GM12878 (cell line): Measurements from ENCODE around the gene GEMIN7. TPM values are rescaled to one million over a fixed set of nuclear protein-coding genes. Genes with fewer than 3 reads are reported as not detected.

Source experiments
- ATAC-seq: fragments of 200-7000 bp; cut with Tn5 transposase; 3 replicates; pipeline ENCODE4 v1.9.1; 2020; ENCODE audit warnings: mild to moderate bottlenecking, moderate library complexity
- Bru-seq: library from RNA; stranded (reverse); fragments of 400-500 nt; gene quantifications from one replicate; lab custom pipeline; 2021; lab: Mats Ljungman, UMichigan
- BruChase-seq, 2 experiments: library from RNA; stranded (reverse); fragments of 400-500 nt; gene quantifications; one replicate each; lab custom pipeline; 2021; lab: Mats Ljungman, UMichigan
- BruUV-seq: library from RNA; stranded (reverse); fragments of 400-500 nt; replicated peaks from 2 replicates; lab custom pipeline; 2021; lab: Mats Ljungman, UMichigan
- CTCF ChIA-PET: fragments of 300-600 bp; sonication (Branson Sonifier 250); formaldehyde crosslinking; extraction: SDS; loops from one replicate; lab custom pipeline; 2021; ENCODE audit warnings: inconsistent platforms; lab: Yijun Ruan, JAX
- POLR2A ChIA-PET: fragments of 350-600 bp; formaldehyde crosslinking; extraction: SDS; loops from one replicate; lab custom pipeline; 2021; ENCODE audit warnings: inconsistent platforms; lab: Charles Lee
- RAD21 ChIA-PET: fragments of 300-600 bp; sonication (Branson Sonifier 250); formaldehyde crosslinking; loops from one replicate; lab custom pipeline; 2023; ENCODE audit warnings: antibody characterized with exemption; ENCODE audit not compliant: unreplicated experiment; lab: Charles Lee
- SMC1A ChIA-PET: fragments of 300-600 bp; sonication (Branson Sonifier 250); formaldehyde crosslinking; loops from one replicate; lab custom pipeline; 2023; ENCODE audit not compliant: unreplicated experiment, uncharacterized antibody; lab: Charles Lee
- DNase-seq: peaks from one replicate; pipeline ENCODE4 v3.0.0-alpha.2; 2011; ENCODE audit warnings: low read depth, low spot score
- FAIRE-seq: peaks from 3 replicates; lab custom pipeline; 2011; peaks lifted over from hg19 to GRCh38; lab: Jason Lieb, UNC
- H2AFZ ChIP-seq: 2 replicates; pipeline ENCODE4 v1.6.0; 2011; ENCODE audit warnings: low read depth, low read length, control low read depth; ENCODE audit not compliant: control insufficient read depth
- H3K27ac ChIP-seq: 2 replicates; pipeline ENCODE4 v1.5.1; 2011; ENCODE audit warnings: control low read depth; ENCODE audit not compliant: control insufficient read depth, insufficient read depth
- H3K27me3 ChIP-seq, 2 experiments: replicated peaks in 1 of 2; 2 replicates each; pipeline versions ENCODE4 v1.6.0 to v1.6.1; 2011; ENCODE audit warnings: low read length in 1 of 2; ENCODE audit not compliant: control insufficient read depth in 2 of 2, insufficient read depth in 2 of 2
- H3K36me3 ChIP-seq, 2 experiments: 2 replicates each; pipeline ENCODE4 v1.5.1; 2011; ENCODE audit warnings: low read length in 1 of 2; ENCODE audit not compliant: control insufficient read depth in 2 of 2, insufficient read depth in 2 of 2
- H3K4me1 ChIP-seq: 2 replicates; pipeline ENCODE4 v1.6.1; 2011; ENCODE audit warnings: mild to moderate bottlenecking, low read length, moderate library complexity, mixed read lengths; ENCODE audit not compliant: control insufficient read depth, insufficient read depth
- H3K4me2 ChIP-seq: 2 replicates; pipeline ENCODE4 v1.6.0; 2011; ENCODE audit warnings: control low read depth; ENCODE audit not compliant: control insufficient read depth, insufficient read depth
- H3K4me3 ChIP-seq: fragments of 200-600 bp; sonication (generic); 2 replicates; pipeline ENCODE4 v1.5.1; 2016
- H3K79me2 ChIP-seq: 2 replicates; pipeline ENCODE4 v1.6.0; 2011; ENCODE audit warnings: low read length; ENCODE audit not compliant: control insufficient read depth, insufficient read depth
- H3K9ac ChIP-seq: 2 replicates; pipeline ENCODE4 v1.8.0; 2011; ENCODE audit warnings: low read length, control low read depth, mixed read lengths; ENCODE audit not compliant: control insufficient read depth, insufficient read depth
- H3K9me3 ChIP-seq: replicated peaks from 3 replicates; pipeline ENCODE4 v1.5.1; 2011; ENCODE audit warnings: mild to moderate bottlenecking, low read length; ENCODE audit not compliant: control insufficient read depth, insufficient read depth
- H4K20me1 ChIP-seq: 2 replicates; pipeline ENCODE4 v1.6.0; 2011; ENCODE audit not compliant: control insufficient read depth, insufficient read depth
- ELK1 ChIP-seq: IDR thresholded peaks from 2 replicates; pipeline ENCODE4 v1.6.1; 2012; ENCODE audit warnings: low read depth, low read length, improper control_type of control experiment
- NBN ChIP-seq: fragments of 450-650 bp; IDR thresholded peaks from 2 replicates; pipeline ENCODE4 v1.6.1; 2016
- NR2C1 ChIP-seq: fragments of 450-650 bp; IDR thresholded peaks from 2 replicates; pipeline ENCODE4 v1.6.1; 2017; ENCODE audit warnings: antibody characterized with exemption, mild to moderate bottlenecking, moderate library complexity
- NR2F1 ChIP-seq: fragments of 450-650 bp; conservative IDR thresholded peaks from 2 replicates; pipeline ENCODE4 v1.6.1; 2017; ENCODE audit warnings: mild to moderate bottlenecking
- NRF1 ChIP-seq: conservative IDR thresholded peaks from 2 replicates; pipeline ENCODE4 v1.6.1; 2011; ENCODE audit warnings: mild to moderate bottlenecking, low read depth, low read length, improper control_type of control experiment
- POLR2AphosphoS2 ChIP-seq: IDR thresholded peaks from 2 replicates; pipeline ENCODE4 v1.6.1; 2011; ENCODE audit warnings: low read depth, mild to moderate bottlenecking, low read length, improper control_type of control experiment, moderate library complexity
- SPI1 ChIP-seq: IDR thresholded peaks from 2 replicates; pipeline ENCODE4 v1.6.1; 2011; ENCODE audit warnings: low read depth, mild to moderate bottlenecking, low read length, moderate library complexity, borderline replicate concordance; ENCODE audit not compliant: insufficient read depth
- SREBF1 ChIP-seq: IDR thresholded peaks from 2 replicates; pipeline ENCODE4 v1.6.1; 2012; ENCODE audit warnings: mild to moderate bottlenecking, low read length
- SUPT20H ChIP-seq: IDR thresholded peaks from 2 replicates; pipeline ENCODE4 v1.6.1; 2011; ENCODE audit warnings: low read depth, mild to moderate bottlenecking, low read length, moderate library complexity, borderline replicate concordance; ENCODE audit not compliant: control insufficient read depth
- TARDBP ChIP-seq: IDR thresholded peaks from 2 replicates; pipeline ENCODE4 v1.6.1; 2016; ENCODE audit warnings: borderline replicate concordance
- YBX1 ChIP-seq: fragments of 450-650 bp; IDR thresholded peaks from 2 replicates; pipeline ENCODE4 v1.6.1; 2016; ENCODE audit warnings: antibody characterized with exemption
- WGBS: methylation state at CpG from one replicate; pipeline ENCODE4 v1.1.6; 2016; ENCODE audit warnings: low lambda C conversion rate; ENCODE audit not compliant: insufficient replicate concordance, insufficient coverage; ENCODE audit errors: missing lambda C conversion rate; 5-methylcytosine and 5-hydroxymethylcytosine counted together
- in situ Hi-C: fragments of 300-500 bp; cut with MboI; formaldehyde crosslinking; loops from 9 replicates; pipeline ENCODE4 v1.14.3; 2018; ENCODE audit warnings: mixed read lengths
- intact Hi-C: fragments of 100-400 bp; cut with micrococcal nuclease; formaldehyde crosslinking; loops from one replicate; pipeline ENCODE4 v1.14.2; 2022; ENCODE audit not compliant: unreplicated experiment
- long read RNA-seq, 2 experiments: library from polyadenylated mRNA; unstranded; transcript quantifications; one replicate each; pipeline ENCODE4 v2.0.0, GENCODE V29; 2019 to 2020
- polyA minus RNA-seq, 3 experiments: library from RNA; depleted of rRNA, polyadenylated mRNA; stranded (reverse); fragments of >200 nt; gene quantifications; 2 replicates each; pipeline ENCODE4 v1.2.3, GENCODE V29; 2011
- polyA plus RNA-seq, 11 experiments: library from polyadenylated mRNA; depleted of rRNA in 4 of 11; unstranded in 6 of 11; stranded (reverse) in 5 of 11; fragments of >200 nt; fragmentation: Nextera tagmentation in 4 of 11; fragmentation: Illumina TruSeq in 1 of 11; extraction: Ambion mirVana in 4 of 11; extraction: Trizol in 1 of 11; gene quantifications; 1 replicate in 1 of 11; 2 replicates in 10 of 11; pipeline versions ENCODE4 v1.2.1 to v1.2.3, GENCODE V29; 2011 to 2016; ENCODE audit warnings: inconsistent platforms in 2 of 11, missing spikeins in 2 of 11, low read depth in 1 of 11
- total RNA-seq, 4 experiments: library from RNA; depleted of rRNA in 3 of 4; stranded (reverse); fragments of >200 nt in 3 of 4; fragmentation: Illumina TruSeq in 1 of 4; extraction: Trizol in 1 of 4; gene quantifications; 2 replicates each; pipeline versions ENCODE4 v1.2.1 to v1.2.3, GENCODE V29; 2013 to 2021
- TF ChIP-seq, protein P1 (sequence below): IDR thresholded peaks from 2 replicates; pipeline ENCODE4 v1.6.1; 2011; ENCODE audit warnings: borderline replicate concordance, low read depth, mild to moderate bottlenecking, moderate library complexity, low read length; ENCODE audit not compliant: insufficient read depth, poor library complexity, severe bottlenecking

Gene GEMIN7
- 29.8 and 32.3 TPM in 2 replicates for total RNA-seq (2013; cell fraction: nucleolus; rRNA removed)
- total RNA-seq (2014; rRNA removed) (36.9 and 44.8 TPM in 2 replicates), total RNA-seq (2014; rRNA removed; fragmentation: Illumina TruSeq; extraction: Trizol) (25.2 and 26.5 TPM in 2 replicates), total RNA-seq (2021) (42.4 and 45.0 TPM in 2 replicates), polyA plus RNA-seq (2011; rRNA removed) (27.5 and 43.3 TPM in 2 replicates), polyA plus RNA-seq (2014; fragmentation: Illumina TruSeq; extraction: Trizol) (11.7 and 21.1 TPM in 2 replicates), polyA plus RNA-seq (2014; fragmentation: Nextera tagmentation; extraction: Ambion mirVana) (10 to 100 TPM; 51.6 to 55.3 TPM), polyA plus RNA-seq (2014; rRNA removed) (43.9 and 48.5 TPM in 2 replicates), polyA plus RNA-seq (2016; fragmentation: Nextera tagmentation; extraction: Ambion mirVana) (10 to 100 TPM; 75.5 to 76.7 TPM), polyA minus RNA-seq (2011; rRNA and poly(A)+ RNA removed) (12.9 and 37.6 TPM in 2 replicates), Bru-seq, nascent RNA (percentile 81 among the genes with signal in this experiment), BruChase-seq, experiment 1, labeled RNA remaining after a 6-hour chase (percentile 81 among the genes with signal in this experiment), BruChase-seq, experiment 2, labeled RNA remaining after a 2-hour chase (percentile 79 among the genes with signal in this experiment)
- 50.7 TPM for polyA plus RNA-seq (2011; ENCODE audit: low read depth)
- 75.3 and 80.0 TPM in 2 replicates for polyA plus RNA-seq (2011; cell fraction: cytosol; rRNA removed)
- 104 and 138 TPM in 2 replicates for polyA plus RNA-seq (2011; cell fraction: nucleus; rRNA removed)
- polyA plus RNA-seq (2012) = 42.3 and 52.6 TPM in 2 replicates
- 13.3 and 22.1 TPM in 2 replicates for polyA minus RNA-seq (2011; cell fraction: cytosol; rRNA and poly(A)+ RNA removed)
- 12.8 and 21.5 TPM in 2 replicates for polyA minus RNA-seq (2011; cell fraction: nucleus; rRNA and poly(A)+ RNA removed)
- long read RNA-seq, experiment 1, transcript GEMIN7-203 (2 exons, 848 nt) = minor isoform, 5 of 26 reads
- long read RNA-seq, experiment 1, transcript GEMIN7-201 (3 exons, 1,657 nt) = major isoform, 7 of 26 reads
- long read RNA-seq, experiment 1, partial matches to known transcripts = 2 of 26 reads
- long read RNA-seq, experiment 1, other reads (novel, unspliced or antisense) = 5 of 26 reads
- long read RNA-seq, experiment 2, transcript GEMIN7-202 (2 exons, 716 nt) = minor isoform, 6 of 50 reads
- long read RNA-seq, experiment 2, transcript GEMIN7-201 (3 exons, 1,657 nt) = minor isoform, 8 of 50 reads
- long read RNA-seq, experiment 2, transcript GEMIN7-204 (3 exons, 576 nt) = major isoform, 16 of 50 reads
- long read RNA-seq, experiment 2, transcript GEMIN7-203 (2 exons, 848 nt) = minor isoform, 5 of 50 reads
- long read RNA-seq, experiment 2, partial matches to known transcripts = 2 of 50 reads
- long read RNA-seq, experiment 2, other reads (novel, unspliced or antisense) = 13 of 50 reads

DNA sequence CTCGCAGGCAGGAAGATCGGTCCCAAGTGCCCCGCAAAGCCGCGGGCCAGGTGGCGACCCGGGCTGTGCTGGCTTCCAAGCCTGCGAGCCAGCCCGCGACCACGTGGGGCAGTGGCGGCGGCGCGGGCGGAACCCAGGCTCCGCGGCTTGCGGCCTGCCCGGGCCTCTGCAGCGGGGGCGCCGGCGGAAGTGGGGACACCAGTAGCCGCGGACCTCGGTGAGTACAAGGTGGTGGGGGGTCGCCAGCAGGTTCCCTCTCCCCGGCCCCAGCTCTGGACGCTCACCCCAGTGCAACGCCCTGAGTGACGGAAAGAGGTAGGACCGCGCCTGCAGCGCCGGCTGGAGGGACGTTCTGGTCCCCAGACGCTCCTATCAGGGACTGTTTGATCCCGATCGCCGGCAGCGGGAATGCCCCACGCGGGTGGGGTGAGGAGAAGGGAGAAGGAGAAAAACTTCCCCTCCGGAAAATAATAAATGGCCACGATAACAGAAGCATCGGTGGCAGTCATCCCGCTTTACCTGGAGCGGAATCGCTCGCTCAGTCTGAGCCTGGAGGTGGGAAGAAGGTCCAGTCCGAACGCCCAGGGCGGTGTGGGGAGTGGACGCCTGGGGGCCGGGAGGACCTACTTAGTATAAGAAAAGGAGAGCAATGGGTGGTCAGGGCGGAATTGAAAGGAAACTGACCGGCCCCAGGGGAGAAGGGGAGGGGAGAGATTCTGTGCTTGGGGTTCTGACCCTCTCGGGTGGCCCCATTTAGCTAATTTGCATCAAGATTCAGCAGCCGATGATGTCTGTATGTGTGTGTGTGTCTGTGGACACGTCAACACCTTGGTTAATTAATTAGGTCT lies at the start of gene GEMIN7:
Gene GEMIN7 (plus strand): TSS at position 198 of the 848 bp plus-strand sequence. CDS start 10,855 bp downstream, outside the sequence.
- Histone ChIP-seq H3K36me3 (peaks cover 2 to 10% of the 10 kb centered on the region in 2 experiments; a peak in 3 of 4 replicates), H3K4me1 (peaks cover 22% of the 10 kb centered on the region), H3K9ac (peak within 1 kb of the TSS; percentile 98), H3K9me3 (no peaks in the 10 kb centered on the region), H2AFZ (peak within 1 kb of the TSS; percentile 88), H4K20me1 (no peaks in the 10 kb centered on the region; the same call in 1 of the 2 replicates), H3K4me3 (peak within 1 kb of the TSS; percentile 89), H3K27me3 (no peaks in the 10 kb centered on the region), H3K79me2 (peaks cover 72% of the 10 kb centered on the region), H3K4me2 (peak within 1 kb of the TSS; percentile 98), H3K27ac (peak within 1 kb of the TSS; percentile 95)
- no TSS peak for BruUV-seq
- ChIA-PET POLR2A (interaction anchor here (0.6 to 3.3 kb wide), 7 partner anchors 13 to 78 kb away, joined by 3 to 36 read pairs (median 5); partner anchors contain the start of genes CLASRP, PPP1R37 and RELB), SMC1A (interaction anchor here (0.9 to 1.9 kb wide), 5 partner anchors 10 to 58 kb away, joined by 3 to 7 read pairs (median 6); partner anchors contain the start of genes CLASRP and PPP1R37), RAD21 (interaction anchor here (0.6 to 2.5 kb wide), 5 partner anchors 13 to 57 kb away, joined by 3 to 19 read pairs (median 3); partner anchors contain the start of gene PPP1R37), CTCF (interaction anchor here (0.9 to 3.5 kb wide), 8 partner anchors 12 to 171 kb away, joined by 3 to 19 read pairs (median 5); partner anchors contain the start of gene PPP1R37)
- ATAC-seq = peak; percentile 56
- FAIRE-seq = peak; percentile 91
- in situ Hi-C loops = no loop called here
- intact Hi-C loops = loop anchor here (1.0 to 10.0 kb wide), 5 partner anchors 14 to 396 kb away; partner anchors contain the start of genes BLOC1S3, PPP1R37 and TRAPPC6A
- peak; percentile 64 for DNase-seq
- 2% methylated on average over 61 of the region's 61 CpGs for WGBS
- peak; percentile 77 for TF ChIP-seq NR2F1
- 0 out of 2 replicates have a peak, but pooled peaks have one; percentile 35 for TF ChIP-seq SREBF1
- no peak for TF ChIP-seq NRF1
- TF ChIP-seq, protein P1, sequence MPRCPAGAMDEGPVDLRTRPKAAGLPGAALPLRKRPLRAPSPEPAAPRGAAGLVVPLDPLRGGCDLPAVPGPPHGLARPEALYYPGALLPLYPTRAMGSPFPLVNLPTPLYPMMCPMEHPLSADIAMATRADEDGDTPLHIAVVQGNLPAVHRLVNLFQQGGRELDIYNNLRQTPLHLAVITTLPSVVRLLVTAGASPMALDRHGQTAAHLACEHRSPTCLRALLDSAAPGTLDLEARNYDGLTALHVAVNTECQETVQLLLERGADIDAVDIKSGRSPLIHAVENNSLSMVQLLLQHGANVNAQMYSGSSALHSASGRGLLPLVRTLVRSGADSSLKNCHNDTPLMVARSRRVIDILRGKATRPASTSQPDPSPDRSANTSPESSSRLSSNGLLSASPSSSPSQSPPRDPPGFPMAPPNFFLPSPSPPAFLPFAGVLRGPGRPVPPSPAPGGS = peak; percentile 70
- TF ChIP-seq TARDBP = peak; percentile 80; the same call in 1 of the 2 replicates
- peak; percentile 80; the same call in 1 of the 2 replicates for TF ChIP-seq ELK1
- TF ChIP-seq NBN = peak; percentile 56; the same call in 1 of the 2 replicates
- TF ChIP-seq NR2C1 = peak; percentile 78
- TF ChIP-seq SUPT20H = no peak
- TF ChIP-seq SPI1 = no peak
- TF ChIP-seq POLR2AphosphoS2 = peak; percentile 83; the same call in 1 of the 2 replicates
- TF ChIP-seq YBX1 = no peak
